Parathyroid adenoma (tissue), 2 donors: ENCODE measurements around the gene SPRYD4.
A peak's percentile ranks its signal among the peaks of the same experiment; 100 is the strongest.

ENCODE experiments used
- H2AFZ ChIP-seq: fragments of 300-600 bp; sonication (generic); one replicate; pipeline ENCODE4 v1.7.0; 2017; ENCODE audit warnings: antibody characterized with exemption, mild to moderate bottlenecking
- H3K27ac ChIP-seq: fragments of 300-600 bp; sonication (generic); one replicate; pipeline ENCODE4 v1.7.0; 2017
- H3K27me3 ChIP-seq: fragments of 300-600 bp; sonication (generic); one replicate; pipeline ENCODE4 v1.7.0; 2017; ENCODE audit warnings: low read length; ENCODE audit not compliant: control insufficient read depth, insufficient read depth
- H3K36me3 ChIP-seq: fragments of 300-600 bp; sonication (generic); one replicate; pipeline ENCODE4 v1.7.0; 2017; ENCODE audit warnings: low read length; ENCODE audit not compliant: control insufficient read depth, insufficient read depth
- H3K4me1 ChIP-seq: fragments of 300-600 bp; sonication (generic); one replicate; pipeline ENCODE4 v1.7.0; 2017; ENCODE audit warnings: control low read depth
- H3K4me2 ChIP-seq: fragments of 300-600 bp; sonication (generic); one replicate; pipeline ENCODE4 v1.7.0; 2017; ENCODE audit warnings: low read length
- H3K4me3 ChIP-seq: fragments of 300-600 bp; sonication (generic); one replicate; pipeline ENCODE4 v1.7.0; 2017; ENCODE audit warnings: low read depth, low read length
- H3K79me2 ChIP-seq: fragments of 300-600 bp; sonication (generic); one replicate; pipeline ENCODE4 v1.7.0; 2017; ENCODE audit warnings: control low read depth
- H3K9ac ChIP-seq: fragments of 300-600 bp; sonication (generic); one replicate; pipeline ENCODE4 v1.7.0; 2017; ENCODE audit warnings: mild to moderate bottlenecking
- H3K9me3 ChIP-seq: fragments of 300-600 bp; sonication (generic); one replicate; pipeline ENCODE4 v1.7.0; 2017; ENCODE audit warnings: low read length; ENCODE audit not compliant: control insufficient read depth
- CTCF ChIP-seq: fragments of 300-600 bp; sonication (generic); IDR thresholded peaks from one replicate; pipeline ENCODE4 v1.7.0; 2017; ENCODE audit warnings: antibody characterized with exemption, mild to moderate bottlenecking
- donor health status: primary hyperparathyroidism.

The SPRYD4 gene

GRCh38 chr12:56448860-56449621 lies 19.3 kb upstream of the SPRYD4 start, which contains the start of gene TIMELESS:
Gene TIMELESS (minus strand): TSS chr12:56449426. CDS start chr12:56434170, 15,256 bp downstream.
- Histone ChIP-seq H3K9me3 (no peaks in the 10 kb centered on the region), H3K79me2 (no peaks in the 10 kb centered on the region), H3K36me3 (no peaks in the 10 kb centered on the region), H3K4me3 (peak within 1 kb of the TSS; percentile 90), H3K9ac (peak within 1 kb of the TSS; percentile 12), H3K27me3 (no peaks in the 10 kb centered on the region), H2AFZ (peak within 1 kb of the TSS; percentile 92), H3K4me1 (peaks cover 3% of the 10 kb centered on the region), H3K4me2 (peak within 1 kb of the TSS; percentile 89), H3K27ac (peak within 1 kb of the TSS; percentile 73)
- no peak for TF ChIP-seq CTCF

GRCh38 chr12:56449622-56449984 lies 18.8 kb upstream of the SPRYD4 start:
- no peak for TF ChIP-seq CTCF
- Histone ChIP-seq H3K79me2 (no peaks in the 10 kb centered on the region), H3K9me3 (no peaks in the 10 kb centered on the region), H2AFZ (peak overlapping the region; percentile 92), H3K4me3 (peak overlapping the region; percentile 90), H3K27ac (peak overlapping the region; percentile 73), H3K36me3 (no peaks in the 10 kb centered on the region), H3K9ac (no peak overlapping the region), H3K4me2 (peak overlapping the region; percentile 89), H3K4me1 (peaks cover 3% of the 10 kb centered on the region), H3K27me3 (no peaks in the 10 kb centered on the region)

- H3K27me3 ChIP-seq: no peaks in the 10 kb centered on the region
- H3K4me2 ChIP-seq: no peak overlapping the region
- peaks cover 3% of the 10 kb centered on the region for H3K4me1 ChIP-seq
- no peaks in the 10 kb centered on the region for H3K9me3 ChIP-seq
- H3K9ac ChIP-seq: no peak overlapping the region
- H2AFZ ChIP-seq: no peak overlapping the region
- no peaks in the 10 kb centered on the region for H3K36me3 ChIP-seq
- no peak overlapping the region for H3K27ac ChIP-seq
- no peak for TF ChIP-seq CTCF
- no peaks in the 10 kb centered on the region for H3K79me2 ChIP-seq
- no peak overlapping the region for H3K4me3 ChIP-seq
Observed at GRCh38 chr12:56450241-56450640, 18.1 kb upstream of the SPRYD4 start.

- no peaks in the 10 kb centered on the region for H3K36me3 ChIP-seq
- no peak overlapping the region for H2AFZ ChIP-seq
- no peak overlapping the region for H3K4me2 ChIP-seq
- no peaks in the 10 kb centered on the region for H3K27me3 ChIP-seq
- H3K27ac ChIP-seq: no peak overlapping the region
- H3K9me3 ChIP-seq: no peaks in the 10 kb centered on the region
- H3K4me1 ChIP-seq: peaks cover 3% of the 10 kb centered on the region
- no peak overlapping the region for H3K4me3 ChIP-seq
- no peak for TF ChIP-seq CTCF
- H3K9ac ChIP-seq: no peak overlapping the region
- H3K79me2 ChIP-seq: no peaks in the 10 kb centered on the region
Observed at GRCh38 chr12:56451147-56451546, 17.2 kb upstream of the SPRYD4 start.

- H3K9ac ChIP-seq: no peak within 1 kb of the TSS
- no peak for TF ChIP-seq CTCF
- H3K27me3 ChIP-seq: no peaks in the 10 kb centered on the region
- no peak within 1 kb of the TSS for H3K4me2 ChIP-seq
- H3K79me2 ChIP-seq: no peaks in the 10 kb centered on the region
- no peaks in the 10 kb centered on the region for H3K36me3 ChIP-seq
- no peaks in the 10 kb centered on the region for H3K9me3 ChIP-seq
- no peak within 1 kb of the TSS for H3K27ac ChIP-seq
- H3K4me3 ChIP-seq: no peak within 1 kb of the TSS
- H3K4me1 ChIP-seq: peaks cover 2% of the 10 kb centered on the region
- H2AFZ ChIP-seq: no peak within 1 kb of the TSS
Observed at GRCh38 chr12:56454557-56454956, 13.8 kb upstream of the SPRYD4 start, which contains the start of gene MIP. Gene MIP (minus strand): TSS chr12:56454657. CDS start chr12:56454613, 44 bp downstream.
